Pons (tissue), 1 donor: ENCODE measurements around the gene CSGALNACT2.
"Not testable (repeated sequence)": the region's sequence is repeated elsewhere in the genome, so short reads cannot be mapped to it uniquely, and the experiment has no call there.

Experiments used
- DNase-seq: peaks from one replicate; pipeline ENCODE4 v3.0.0-alpha.2; 2016; ENCODE audit warnings: low spot score

Gene CSGALNACT2

GRCh38 chr10:43151371-43151770, 13.1 kb downstream of the CSGALNACT2 start:
- DNase-seq = no peak

- no peak for DNase-seq
These were observed 15.7 kb downstream of the CSGALNACT2 start for GRCh38 chr10:43153901-43154300.

GRCh38 chr10:43155221-43155620, 17.0 kb downstream of the CSGALNACT2 start:
- no peak for DNase-seq

GRCh38 chr10:43155741-43156140, 17.5 kb downstream of the CSGALNACT2 start:
- peak; percentile 71 for DNase-seq

- peak; percentile 61 for DNase-seq
These were observed 18.5 kb downstream of the CSGALNACT2 start for GRCh38 chr10:43156590-43157341.

GRCh38 chr10:43158636-43159035, 20.4 kb downstream of the CSGALNACT2 start:
- no peak for DNase-seq

- no peak for DNase-seq
These were observed 22.0 kb downstream of the CSGALNACT2 start for GRCh38 chr10:43160046-43160920.

- DNase-seq = no peak
These were observed 22.6 kb downstream of the CSGALNACT2 start for GRCh38 chr10:43160921-43161255.

GRCh38 chr10:43162604-43163003, 24.4 kb downstream of the CSGALNACT2 start:
- no peak for DNase-seq

- DNase-seq = no peak
These were observed 28.1 kb downstream of the CSGALNACT2 start for GRCh38 chr10:43166207-43166879.

- no peak for DNase-seq
These were observed 28.7 kb downstream of the CSGALNACT2 start for GRCh38 chr10:43166880-43167497.

- DNase-seq = no peak
These were observed 29.2 kb downstream of the CSGALNACT2 start for GRCh38 chr10:43167498-43167889.

- no peak for DNase-seq
These were observed 32.2 kb downstream of the CSGALNACT2 start for GRCh38 chr10:43170491-43170890.

GRCh38 chr10:43172645-43173044, 34.4 kb downstream of the CSGALNACT2 start:
- DNase-seq = no peak

- no peak for DNase-seq
These were observed 34.9 kb downstream of the CSGALNACT2 start for GRCh38 chr10:43173120-43173519.

- DNase-seq = no peak
These were observed 36.7 kb downstream of the CSGALNACT2 start for GRCh38 chr10:43174969-43175368.

GRCh38 chr10:43176271-43176670, 38.0 kb downstream of the CSGALNACT2 start:
- DNase-seq = no peak

- no peak for DNase-seq
These were observed 39.4 kb downstream of the CSGALNACT2 start for GRCh38 chr10:43177595-43177994.

- no peak for DNase-seq
These were observed 42.9 kb downstream of the CSGALNACT2 start for GRCh38 chr10:43181146-43181545.

GRCh38 chr10:43183764-43184163, 45.5 kb downstream of the CSGALNACT2 start:
- DNase-seq = not testable (repeated sequence)

- no peak for DNase-seq
These were observed 47.9 kb downstream of the CSGALNACT2 start for GRCh38 chr10:43186150-43186549.

- DNase-seq = no peak
These were observed 49.0 kb downstream of the CSGALNACT2 start for GRCh38 chr10:43187213-43187612.
